Karpas-422 (cell line): ENCODE results near the gene RETREG3. TPM values are rescaled to one million over a fixed set of nuclear protein-coding genes. Genes with fewer than 3 reads are reported as not detected.
A peak's percentile ranks its signal among the peaks of the same experiment; 100 is the strongest.

Experiments
- DNase-seq: peaks from one replicate; pipeline ENCODE4 v3.0.0-alpha.2; 2015
- H2AFZ ChIP-seq: fragments of 200-600 bp; sonication (generic); 2 replicates; pipeline ENCODE4 v1.6.1; 2014; ENCODE audit warnings: antibody characterized with exemption, low read length, mixed read lengths
- H3K27ac ChIP-seq: fragments of 200-600 bp; sonication (generic); 2 replicates; pipeline ENCODE4 v1.5.1; 2014; ENCODE audit warnings: mild to moderate bottlenecking, low read length, moderate library complexity
- H3K27me3 ChIP-seq: fragments of 200-600 bp; sonication (generic); 2 replicates; pipeline ENCODE4 v1.6.1; 2014; ENCODE audit warnings: low read length, mixed read lengths
- H3K36me3 ChIP-seq: fragments of 200-600 bp; sonication (generic); 2 replicates; pipeline ENCODE4 v1.6.1; 2014; ENCODE audit warnings: low read length, mixed read lengths; ENCODE audit not compliant: insufficient read depth
- H3K4me1 ChIP-seq: fragments of 200-600 bp; sonication (generic); 2 replicates; pipeline ENCODE4 v1.6.1; 2014; ENCODE audit warnings: mild to moderate bottlenecking, low read length, mixed read lengths
- H3K4me2 ChIP-seq: fragments of 200-600 bp; sonication (generic); 2 replicates; pipeline ENCODE4 v1.6.1; 2014; ENCODE audit warnings: low read length, low read depth, mild to moderate bottlenecking; ENCODE audit not compliant: poor library complexity, severe bottlenecking
- H3K4me3 ChIP-seq: fragments of 200-600 bp; sonication (generic); 2 replicates; pipeline ENCODE4 v1.5.1; 2014; ENCODE audit warnings: mild to moderate bottlenecking, antibody characterized with exemption, low read length, mixed read lengths
- H3K79me2 ChIP-seq: fragments of 200-600 bp; sonication (generic); 2 replicates; pipeline ENCODE4 v1.6.1; 2014; ENCODE audit warnings: mild to moderate bottlenecking, low read length, mixed read lengths
- H3K9ac ChIP-seq: fragments of 200-600 bp; sonication (generic); 2 replicates; pipeline ENCODE4 v1.6.0; 2014; ENCODE audit warnings: low read length
- H3K9me2 ChIP-seq: fragments of 200-600 bp; sonication (generic), shearing (Covaris generic); replicated peaks from 2 replicates; pipeline ENCODE4 v1.6.0; 2014; ENCODE audit warnings: mild to moderate bottlenecking, low read length, moderate library complexity; ENCODE audit not compliant: insufficient read depth
- H3K9me3 ChIP-seq: fragments of 300-700, 200-600 bp; sonication (generic); 2 replicates; pipeline ENCODE4 v1.6.1; 2014; ENCODE audit warnings: low read length, mixed read lengths
- H4K20me1 ChIP-seq: fragments of 200-600 bp; sonication (generic); 2 replicates; pipeline ENCODE4 v1.6.1; 2014; ENCODE audit warnings: mild to moderate bottlenecking, antibody characterized with exemption, low read length, low read depth; ENCODE audit not compliant: insufficient read depth
- total RNA-seq: library from RNA; depleted of rRNA; stranded (reverse); fragments of >200 nt; shearing (Covaris generic); gene quantifications from 2 replicates; pipeline ENCODE4 v1.2.3, GENCODE V29; 2014; ENCODE audit warnings: low replicate concordance

The RETREG3 gene
- total RNA-seq, 1 experiment from 2014 or later = 39.5 TPM

- no peaks in the 10 kb centered on the region for H3K9me2 ChIP-seq
- H3K9ac ChIP-seq = no peak overlapping the region
- H3K4me3 ChIP-seq = no peak overlapping the region
- peaks cover 23% of the 10 kb centered on the region for H3K4me1 ChIP-seq
- no peak overlapping the region for H3K27ac ChIP-seq
- H2AFZ ChIP-seq = no peak overlapping the region
- H3K4me2 ChIP-seq = no peak overlapping the region
- H3K9me3 ChIP-seq = no peaks in the 10 kb centered on the region
- H3K79me2 ChIP-seq = peaks cover 90% of the 10 kb centered on the region
- H3K36me3 ChIP-seq = no peaks in the 10 kb centered on the region
- H4K20me1 ChIP-seq = no peaks in the 10 kb centered on the region; the same call in 1 of the 2 replicates
- no peaks in the 10 kb centered on the region for H3K27me3 ChIP-seq
- no peak for DNase-seq
Observed at GRCh38 chr17:42603318-42603717, 5.9 kb downstream of the RETREG3 start.

- H3K27me3 ChIP-seq = no peaks in the 10 kb centered on the region
- no peaks in the 10 kb centered on the region for H3K9me3 ChIP-seq
- no peaks in the 10 kb centered on the region for H3K36me3 ChIP-seq
- no peak overlapping the region for H3K4me2 ChIP-seq
- H3K79me2 ChIP-seq = peaks cover 50% of the 10 kb centered on the region
- no peak overlapping the region for H3K4me3 ChIP-seq
- no peaks in the 10 kb centered on the region for H3K4me1 ChIP-seq
- no peak overlapping the region for H3K9ac ChIP-seq
- H2AFZ ChIP-seq = no peak overlapping the region
- H3K27ac ChIP-seq = no peak overlapping the region
- no peaks in the 10 kb centered on the region for H3K9me2 ChIP-seq
- peak; percentile 22 for DNase-seq
- H4K20me1 ChIP-seq = no peaks in the 10 kb centered on the region; the same call in 1 of the 2 replicates
Observed at GRCh38 chr17:42598905-42599304, 10.3 kb downstream of the RETREG3 start.

- H3K9me3 ChIP-seq = no peaks in the 10 kb centered on the region
- peaks cover 6% of the 10 kb centered on the region; the same call in 1 of the 2 replicates for H3K36me3 ChIP-seq
- no peak overlapping the region for H2AFZ ChIP-seq
- H3K4me1 ChIP-seq = no peaks in the 10 kb centered on the region
- no peak overlapping the region for H3K27ac ChIP-seq
- H3K9ac ChIP-seq = no peak overlapping the region
- H4K20me1 ChIP-seq = no peaks in the 10 kb centered on the region
- H3K4me2 ChIP-seq = no peak overlapping the region
- H3K79me2 ChIP-seq = peaks cover 37% of the 10 kb centered on the region
- no peaks in the 10 kb centered on the region for H3K27me3 ChIP-seq
- peak; percentile 32 for DNase-seq
- H3K9me2 ChIP-seq = no peaks in the 10 kb centered on the region
- no peak overlapping the region for H3K4me3 ChIP-seq
Observed at GRCh38 chr17:42596386-42596785, 12.8 kb downstream of the RETREG3 start.

- Histone ChIP-seq H3K9me3 (no peaks in the 10 kb centered on the region), H3K4me1 (peaks cover 15% of the 10 kb centered on the region), H3K9ac (no peak overlapping the region), H3K79me2 (peaks cover 11% of the 10 kb centered on the region; the same call in 1 of the 2 replicates), H3K4me3 (no peak overlapping the region), H3K27ac (no peak overlapping the region), H2AFZ (no peak overlapping the region), H3K9me2 (no peaks in the 10 kb centered on the region), H3K4me2 (no peak overlapping the region), H3K36me3 (peaks cover 14% of the 10 kb centered on the region; the same call in 1 of the 2 replicates), H4K20me1 (no peaks in the 10 kb centered on the region), H3K27me3 (no peaks in the 10 kb centered on the region)
- DNase-seq = peak; percentile 17
Observed at GRCh38 chr17:42591411-42591810, 17.8 kb downstream of the RETREG3 start.

GRCh38 chr17:42590886-42591285, 18.3 kb downstream of the RETREG3 start:
- Histone ChIP-seq H3K36me3 (peaks cover 16% of the 10 kb centered on the region; the same call in 1 of the 2 replicates), H3K9me2 (no peaks in the 10 kb centered on the region), H3K27me3 (no peaks in the 10 kb centered on the region), H2AFZ (no peak overlapping the region), H3K4me2 (no peak overlapping the region), H3K9ac (no peak overlapping the region), H3K4me3 (no peak overlapping the region), H3K4me1 (peaks cover 19% of the 10 kb centered on the region), H3K27ac (no peak overlapping the region), H3K79me2 (peaks cover 11% of the 10 kb centered on the region; the same call in 1 of the 2 replicates), H3K9me3 (no peaks in the 10 kb centered on the region), H4K20me1 (no peaks in the 10 kb centered on the region)
- DNase-seq = peak; percentile 5

- peaks cover 19% of the 10 kb centered on the region for H3K4me1 ChIP-seq
- H2AFZ ChIP-seq = no peak overlapping the region; the same call in 1 of the 2 replicates
- H3K9ac ChIP-seq = peak overlapping the region; percentile 53
- no peaks in the 10 kb centered on the region for H3K27me3 ChIP-seq
- no peaks in the 10 kb centered on the region for H3K79me2 ChIP-seq
- no peaks in the 10 kb centered on the region for H3K9me2 ChIP-seq
- peak overlapping the region; percentile 26; the same call in 1 of the 2 replicates for H3K4me3 ChIP-seq
- H3K36me3 ChIP-seq = peaks cover 33% of the 10 kb centered on the region
- no peaks in the 10 kb centered on the region for H4K20me1 ChIP-seq
- peak; percentile 59 for DNase-seq
- H3K27ac ChIP-seq = peak overlapping the region; percentile 74
- H3K4me2 ChIP-seq = peak overlapping the region; percentile 44
- no peaks in the 10 kb centered on the region for H3K9me3 ChIP-seq
Observed at GRCh38 chr17:42586514-42587230, 22.5 kb downstream of the RETREG3 start.

GRCh38 chr17:42585353-42585752, 23.8 kb downstream of the RETREG3 start:
- no peak overlapping the region for H2AFZ ChIP-seq
- no peak for DNase-seq
- no peak overlapping the region for H3K9ac ChIP-seq
- no peaks in the 10 kb centered on the region for H3K79me2 ChIP-seq
- H3K36me3 ChIP-seq = peaks cover 32% of the 10 kb centered on the region
- H3K27ac ChIP-seq = 0 out of 2 replicates have a peak overlapping the region, but pooled peaks have one; percentile 74
- H3K9me2 ChIP-seq = no peaks in the 10 kb centered on the region
- no peak overlapping the region for H3K4me3 ChIP-seq
- peaks cover 19% of the 10 kb centered on the region for H3K4me1 ChIP-seq
- no peak overlapping the region for H3K4me2 ChIP-seq
- H4K20me1 ChIP-seq = no peaks in the 10 kb centered on the region
- no peaks in the 10 kb centered on the region for H3K27me3 ChIP-seq
- no peaks in the 10 kb centered on the region for H3K9me3 ChIP-seq

- Histone ChIP-seq H3K4me1 (peaks cover 22% of the 10 kb centered on the region), H3K27me3 (no peaks in the 10 kb centered on the region), H3K79me2 (no peaks in the 10 kb centered on the region), H3K36me3 (peaks cover 32% of the 10 kb centered on the region), H3K4me3 (no peak overlapping the region), H4K20me1 (no peaks in the 10 kb centered on the region), H3K9me3 (no peaks in the 10 kb centered on the region), H3K9me2 (no peaks in the 10 kb centered on the region), H3K4me2 (no peak overlapping the region), H2AFZ (no peak overlapping the region), H3K27ac (no peak overlapping the region), H3K9ac (no peak overlapping the region)
- DNase-seq = no peak
Observed at GRCh38 chr17:42584880-42585279, 24.3 kb downstream of the RETREG3 start.
